HG03066 (cell line): ENCODE results near the gene ADGRD1.

ENCODE experiments used
- ATAC-seq: cut with Tn5 transposase; IDR thresholded peaks from one replicate; pipeline ENCODE4 v1.9.1; 2021; ENCODE audit warnings: low read depth; ENCODE audit not compliant: unreplicated experiment

ADGRD1 gene

GRCh38 chr12:131035245-131035681, 81.6 kb downstream of the ADGRD1 start:
- no peak for ATAC-seq

- no peak for ATAC-seq
Observed at GRCh38 chr12:131038159-131038558, 84.5 kb downstream of the ADGRD1 start.

- ATAC-seq: no peak
Observed at GRCh38 chr12:131038961-131039950, 85.5 kb downstream of the ADGRD1 start.

- ATAC-seq: no peak
Observed at GRCh38 chr12:131040491-131040890, 86.8 kb downstream of the ADGRD1 start.

- no peak for ATAC-seq
Observed at GRCh38 chr12:131041216-131041967, 87.7 kb downstream of the ADGRD1 start.

GRCh38 chr12:131041968-131042833, 88.5 kb downstream of the ADGRD1 start:
- ATAC-seq: no peak

- ATAC-seq: no peak
Observed at GRCh38 chr12:131042834-131043245, 89.1 kb downstream of the ADGRD1 start.

- no peak for ATAC-seq
Observed at GRCh38 chr12:131043401-131043871, 89.7 kb downstream of the ADGRD1 start.

- ATAC-seq: no peak
Observed at GRCh38 chr12:131044136-131044535, 90.4 kb downstream of the ADGRD1 start.

- ATAC-seq: no peak
Observed at GRCh38 chr12:131044760-131045381, 91.2 kb downstream of the ADGRD1 start.

- ATAC-seq: no peak
Observed at GRCh38 chr12:131045705-131046460, 92.2 kb downstream of the ADGRD1 start.

GRCh38 chr12:131046813-131047788, 93.4 kb downstream of the ADGRD1 start:
- ATAC-seq: no peak

GRCh38 chr12:131047789-131048610, 94.3 kb downstream of the ADGRD1 start:
- ATAC-seq: no peak

- ATAC-seq: no peak
Observed at GRCh38 chr12:131048611-131048990, 94.9 kb downstream of the ADGRD1 start.

- ATAC-seq: no peak
Observed at GRCh38 chr12:131049002-131049401, 95.3 kb downstream of the ADGRD1 start.

GRCh38 chr12:131049549-131050339, 96.0 kb downstream of the ADGRD1 start:
- ATAC-seq: no peak
